SK-N-SH (cell line): Measurements from ENCODE around the gene JAM2. TPM values are rescaled to one million over a fixed set of nuclear protein-coding genes. Genes with fewer than 3 reads are reported as not detected.

Source experiments
- CTCF ChIA-PET: fragments of 300-600, 350-600 bp; formaldehyde crosslinking; extraction: SDS; loops from one replicate; lab custom pipeline; 2021; lab: Yijun Ruan, JAX
- POLR2A ChIA-PET: fragments of 350-600 bp; sonication (Branson Sonifier 250); formaldehyde crosslinking; extraction: SDS; loops from one replicate; lab custom pipeline; 2020; ENCODE audit warnings: antibody characterized with exemption, inconsistent platforms; lab: Yijun Ruan, JAX
- DNase-seq: peaks from one replicate; pipeline ENCODE4 v3.0.0; 2012
- H2AFZ ChIP-seq: fragments of 200-600 bp; sonication (generic); 2 replicates; pipeline ENCODE4 v1.8.1; 2016; ENCODE audit warnings: antibody characterized with exemption, mild to moderate bottlenecking, low read depth
- H3F3A ChIP-seq: fragments of 200-600 bp; sonication (generic); replicated peaks from 2 replicates; pipeline ENCODE3; 2016; ENCODE audit warnings: antibody characterized with exemption, mild to moderate bottlenecking; ENCODE audit not compliant: insufficient read depth
- H3K27ac ChIP-seq, 2 experiments: fragments of 200-500 bp in 1 of 2; fragments of 200-600 bp in 1 of 2; sonication (Bioruptor generic) in 1 of 2; sonication (generic), shearing (Covaris generic) in 1 of 2; 2 replicates each; pipeline versions ENCODE4 v1.5.1 to v1.6.1; 2014 to 2016; ENCODE audit warnings: low read depth in 2 of 2, inconsistent platforms in 1 of 2, low read length in 1 of 2, mild to moderate bottlenecking in 1 of 2, mixed read lengths in 1 of 2
- H3K27me3 ChIP-seq: fragments of 200-600 bp; sonication (generic), shearing (Covaris generic); 2 replicates; pipeline ENCODE4 v1.6.1; 2016; ENCODE audit warnings: mixed run types; ENCODE audit not compliant: insufficient read depth
- H3K36me3 ChIP-seq, 2 experiments: fragments of 200-500 bp in 1 of 2; fragments of 200-600 bp in 1 of 2; sonication (Bioruptor generic) in 1 of 2; sonication (generic) in 1 of 2; replicated peaks in 1 of 2; 2 replicates each; pipeline versions ENCODE3 to v1.5.1; 2014 to 2016; ENCODE audit warnings: low read length in 1 of 2, mild to moderate bottlenecking in 1 of 2; ENCODE audit not compliant: insufficient read depth in 2 of 2, control insufficient read depth in 1 of 2
- H3K4me1 ChIP-seq, 2 experiments: fragments of 200-500 bp in 1 of 2; fragments of 200-600 bp in 1 of 2; sonication (Bioruptor generic) in 1 of 2; sonication (generic), shearing (Covaris generic) in 1 of 2; 2 replicates each; pipeline versions ENCODE4 v1.5.1 to v1.6.1; 2014 to 2016; ENCODE audit warnings: low read depth in 1 of 2, low read length in 1 of 2, mixed run types in 1 of 2; ENCODE audit not compliant: insufficient read depth in 2 of 2, control insufficient read depth in 1 of 2
- H3K4me2 ChIP-seq: fragments of 200-600 bp; sonication (generic), shearing (Covaris generic); 2 replicates; pipeline ENCODE4 v1.6.1; 2017; ENCODE audit warnings: mixed run types
- H3K4me3 ChIP-seq, 2 experiments: fragments of 200-500 bp in 1 of 2; fragments of 200-600 bp in 1 of 2; sonication (Bioruptor generic) in 1 of 2; sonication (generic), shearing (Covaris generic) in 1 of 2; 2 replicates each; pipeline versions ENCODE4 v1.5.1 to v1.8.1; 2014 to 2016; ENCODE audit warnings: low read depth in 2 of 2, inconsistent platforms in 1 of 2, low read length in 1 of 2, mild to moderate bottlenecking in 1 of 2, mixed read lengths in 1 of 2, moderate library complexity in 1 of 2
- H3K79me2 ChIP-seq: fragments of 200-600 bp; sonication (generic); 2 replicates; pipeline ENCODE4 v1.8.1; 2017; ENCODE audit warnings: mild to moderate bottlenecking; ENCODE audit not compliant: insufficient read depth
- H3K9ac ChIP-seq: fragments of 200-600 bp; sonication (generic); 2 replicates; pipeline ENCODE4 v1.6.1; 2017; ENCODE audit warnings: mixed run types
- H3K9me2 ChIP-seq: fragments of 200-600 bp; sonication (generic); 2 replicates; pipeline ENCODE4 v1.6.1; 2017; ENCODE audit warnings: mixed run types
- H3K9me3 ChIP-seq: fragments of 200-600 bp; sonication (generic); 2 replicates; pipeline ENCODE4 v1.6.1; 2017; ENCODE audit warnings: mixed run types, mild to moderate bottlenecking, moderate library complexity
- H4K20me1 ChIP-seq: fragments of 200-600 bp; sonication (generic); 2 replicates; pipeline ENCODE4 v1.6.1; 2017; ENCODE audit warnings: mild to moderate bottlenecking, mixed run types; ENCODE audit not compliant: insufficient read depth
- CHD2 ChIP-seq: fragments of 150-350 bp; IDR thresholded peaks from 2 replicates; pipeline ENCODE4 v1.6.1; 2018; ENCODE audit warnings: low read length; ENCODE audit not compliant: partially characterized antibody
- CTCF ChIP-seq: fragments of 200-600 bp; sonication (generic); IDR thresholded peaks from 2 replicates; pipeline ENCODE4 v1.6.1; 2017; ENCODE audit warnings: antibody characterized with exemption, mild to moderate bottlenecking, moderate library complexity
- GATA2 ChIP-seq: sonication (generic); formaldehyde crosslinking; IDR thresholded peaks from 2 replicates; pipeline ENCODE4 v1.5.0; 2020; ENCODE audit warnings: mild to moderate bottlenecking, missing genetic modification reagents
- JUND ChIP-seq: IDR thresholded peaks from 2 replicates; pipeline ENCODE4 v1.4.0; 2012
- MAX ChIP-seq: IDR thresholded peaks from 2 replicates; pipeline ENCODE4 v1.4.0; 2012; ENCODE audit warnings: low read depth
- MEF2A ChIP-seq: IDR thresholded peaks from 2 replicates; pipeline ENCODE4 v1.4.0; 2012; ENCODE audit warnings: low read depth, borderline replicate concordance
- RAD21 ChIP-seq: IDR thresholded peaks from 2 replicates; pipeline ENCODE4 v1.6.1; 2012; ENCODE audit warnings: mild to moderate bottlenecking, low read length
- SMC3 ChIP-seq: IDR thresholded peaks from 2 replicates; pipeline ENCODE4 v1.6.1; 2012; ENCODE audit warnings: low read depth, low read length, improper control_type of control experiment
- TEAD4 ChIP-seq: IDR thresholded peaks from 2 replicates; pipeline ENCODE4 v1.4.0; 2012; ENCODE audit warnings: mild to moderate bottlenecking, borderline replicate concordance; ENCODE audit not compliant: insufficient read depth
- YY1 ChIP-seq: IDR thresholded peaks from 2 replicates; pipeline ENCODE4 v1.4.0; 2012; ENCODE audit warnings: low read depth, mild to moderate bottlenecking
- ZBTB33 ChIP-seq: IDR thresholded peaks from 2 replicates; pipeline ENCODE4 v1.4.0; 2012; ENCODE audit warnings: low read depth, borderline replicate concordance
- whole genome bisulfite sequencing: methylation state at CpG from one replicate; pipeline ENCODE4 v1.1.6; 2017; ENCODE audit warnings: low lambda C conversion rate; 5-methylcytosine and 5-hydroxymethylcytosine counted together
- polyA plus RNA-seq, 3 experiments: library from polyadenylated mRNA; depleted of rRNA; stranded (reverse); fragments of >200 nt; gene quantifications; 2 replicates each; pipeline ENCODE4 v1.2.3, GENCODE V29; 2012

JAM2 gene
- polyA plus RNA-seq, 1 of the 3 experiments (the other 2 are of a cell fraction): 8.3 TPM

- peaks cover 6% of the 10 kb centered on the region for H3F3A ChIP-seq
- peaks cover 6 to 7% of the 10 kb centered on the region in 2 experiments; a peak in 2 of 4 replicates for H3K4me1 ChIP-seq
- peak overlapping the region; percentile 81 to 85 for H3K4me3 ChIP-seq
- H3K27ac ChIP-seq: peak overlapping the region; percentile 48 to 64; a peak in 3 of 4 replicates
- peak; percentile 88 for DNase-seq
- H4K20me1 ChIP-seq: no peaks in the 10 kb centered on the region
- TF ChIP-seq CTCF (peak; percentile 50), YY1 (peak; percentile 43; the same call in 1 of the 2 replicates), RAD21 (peak; percentile 39), SMC3 (peak; percentile 30), TEAD4 (no peak)
- CTCF ChIA-PET: interaction anchor here (0.8 to 4.0 kb wide), 5 partner anchors 16 to 69 kb away, joined by 3 to 40 read pairs (median 4); no protein-coding TSS in a partner anchor
- H3K9me2 ChIP-seq: no peaks in the 10 kb centered on the region
- no peaks in the 10 kb centered on the region for H3K9me3 ChIP-seq
- H3K4me2 ChIP-seq: peak overlapping the region; percentile 87
- POLR2A ChIA-PET: no interaction called here
- H3K27me3 ChIP-seq: no peaks in the 10 kb centered on the region
- no peaks in the 10 kb centered on the region for H3K79me2 ChIP-seq
- H2AFZ ChIP-seq: peak overlapping the region; percentile 94
- WGBS: 0% methylated on average over 12 of the region's 40 CpGs
- peak overlapping the region; percentile 80 for H3K9ac ChIP-seq
- no peaks in the 10 kb centered on the region for H3K36me3 ChIP-seq
Measured at GRCh38 chr21:25639551-25640201, 618 bp downstream of the JAM2 start.

GRCh38 chr21:25640202-25640942, 1.3 kb downstream of the JAM2 start:
- DNase-seq: peak; percentile 73
- Histone ChIP-seq H3K36me3 (no peaks in the 10 kb centered on the region), H3K4me1 (peaks cover 6 to 7% of the 10 kb centered on the region in 2 experiments; a peak in 2 of 4 replicates), H3K27ac (peak overlapping the region; percentile 48 to 64; a peak in 3 of 4 replicates), H3K27me3 (no peaks in the 10 kb centered on the region), H2AFZ (peak overlapping the region; percentile 94), H3K79me2 (no peaks in the 10 kb centered on the region), H3K9me3 (no peaks in the 10 kb centered on the region), H3F3A (peaks cover 6% of the 10 kb centered on the region), H4K20me1 (no peaks in the 10 kb centered on the region), H3K4me2 (peak overlapping the region; percentile 87), H3K4me3 (peak overlapping the region; percentile 81 to 85), H3K9ac (peak overlapping the region; percentile 80), H3K9me2 (no peaks in the 10 kb centered on the region)
- 10% methylated on average over 14 of the region's 27 CpGs for WGBS
- CTCF ChIA-PET: interaction anchor here (1.5 to 4.0 kb wide), 2 partner anchors 15 to 32 kb away, joined by 5 to 40 read pairs; no protein-coding TSS in a partner anchor
- TF ChIP-seq GATA2: no peak
- TF ChIP-seq JUND: no peak
- TF ChIP-seq MAX: peak; percentile 58; the same call in 1 of the 2 replicates
- TF ChIP-seq CHD2: no peak
- TF ChIP-seq MEF2A: no peak
- no peak for TF ChIP-seq ZBTB33
- POLR2A ChIA-PET: no interaction called here
